Rectal smooth muscle tissue (tissue), 1 donor: Measurements from ENCODE around the gene DSCAML1.

Experiments used
- H3K27ac ChIP-seq: one replicate; pipeline ENCODE4 v1.7.0; 2013; ENCODE audit warnings: low read depth, low read length, inconsistent platforms
- H3K27me3 ChIP-seq: one replicate; pipeline ENCODE4 v1.7.0; 2013; ENCODE audit warnings: low read length; ENCODE audit not compliant: control insufficient read depth, insufficient read depth
- H3K36me3 ChIP-seq: one replicate; pipeline ENCODE4 v1.7.0; 2013; ENCODE audit warnings: low read length; ENCODE audit not compliant: control insufficient read depth, insufficient read depth
- H3K4me1 ChIP-seq: one replicate; pipeline ENCODE4 v1.7.0; 2013; ENCODE audit warnings: low read length; ENCODE audit not compliant: control insufficient read depth, insufficient read depth
- H3K4me3 ChIP-seq: one replicate; pipeline ENCODE4 v1.7.0; 2013; ENCODE audit warnings: low read length
- H3K9ac ChIP-seq: one replicate; pipeline ENCODE4 v1.7.0; 2013; ENCODE audit warnings: low read length

DSCAML1 gene, protein sequence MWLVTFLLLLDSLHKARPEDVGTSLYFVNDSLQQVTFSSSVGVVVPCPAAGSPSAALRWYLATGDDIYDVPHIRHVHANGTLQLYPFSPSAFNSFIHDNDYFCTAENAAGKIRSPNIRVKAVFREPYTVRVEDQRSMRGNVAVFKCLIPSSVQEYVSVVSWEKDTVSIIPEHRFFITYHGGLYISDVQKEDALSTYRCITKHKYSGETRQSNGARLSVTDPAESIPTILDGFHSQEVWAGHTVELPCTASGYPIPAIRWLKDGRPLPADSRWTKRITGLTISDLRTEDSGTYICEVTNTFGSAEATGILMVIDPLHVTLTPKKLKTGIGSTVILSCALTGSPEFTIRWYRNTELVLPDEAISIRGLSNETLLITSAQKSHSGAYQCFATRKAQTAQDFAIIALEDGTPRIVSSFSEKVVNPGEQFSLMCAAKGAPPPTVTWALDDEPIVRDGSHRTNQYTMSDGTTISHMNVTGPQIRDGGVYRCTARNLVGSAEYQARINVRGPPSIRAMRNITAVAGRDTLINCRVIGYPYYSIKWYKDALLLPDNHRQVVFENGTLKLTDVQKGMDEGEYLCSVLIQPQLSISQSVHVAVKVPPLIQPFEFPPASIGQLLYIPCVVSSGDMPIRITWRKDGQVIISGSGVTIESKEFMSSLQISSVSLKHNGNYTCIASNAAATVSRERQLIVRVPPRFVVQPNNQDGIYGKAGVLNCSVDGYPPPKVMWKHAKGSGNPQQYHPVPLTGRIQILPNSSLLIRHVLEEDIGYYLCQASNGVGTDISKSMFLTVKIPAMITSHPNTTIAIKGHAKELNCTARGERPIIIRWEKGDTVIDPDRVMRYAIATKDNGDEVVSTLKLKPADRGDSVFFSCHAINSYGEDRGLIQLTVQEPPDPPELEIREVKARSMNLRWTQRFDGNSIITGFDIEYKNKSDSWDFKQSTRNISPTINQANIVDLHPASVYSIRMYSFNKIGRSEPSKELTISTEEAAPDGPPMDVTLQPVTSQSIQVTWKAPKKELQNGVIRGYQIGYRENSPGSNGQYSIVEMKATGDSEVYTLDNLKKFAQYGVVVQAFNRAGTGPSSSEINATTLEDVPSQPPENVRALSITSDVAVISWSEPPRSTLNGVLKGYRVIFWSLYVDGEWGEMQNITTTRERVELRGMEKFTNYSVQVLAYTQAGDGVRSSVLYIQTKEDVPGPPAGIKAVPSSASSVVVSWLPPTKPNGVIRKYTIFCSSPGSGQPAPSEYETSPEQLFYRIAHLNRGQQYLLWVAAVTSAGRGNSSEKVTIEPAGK (N-terminal part only)

DNA sequence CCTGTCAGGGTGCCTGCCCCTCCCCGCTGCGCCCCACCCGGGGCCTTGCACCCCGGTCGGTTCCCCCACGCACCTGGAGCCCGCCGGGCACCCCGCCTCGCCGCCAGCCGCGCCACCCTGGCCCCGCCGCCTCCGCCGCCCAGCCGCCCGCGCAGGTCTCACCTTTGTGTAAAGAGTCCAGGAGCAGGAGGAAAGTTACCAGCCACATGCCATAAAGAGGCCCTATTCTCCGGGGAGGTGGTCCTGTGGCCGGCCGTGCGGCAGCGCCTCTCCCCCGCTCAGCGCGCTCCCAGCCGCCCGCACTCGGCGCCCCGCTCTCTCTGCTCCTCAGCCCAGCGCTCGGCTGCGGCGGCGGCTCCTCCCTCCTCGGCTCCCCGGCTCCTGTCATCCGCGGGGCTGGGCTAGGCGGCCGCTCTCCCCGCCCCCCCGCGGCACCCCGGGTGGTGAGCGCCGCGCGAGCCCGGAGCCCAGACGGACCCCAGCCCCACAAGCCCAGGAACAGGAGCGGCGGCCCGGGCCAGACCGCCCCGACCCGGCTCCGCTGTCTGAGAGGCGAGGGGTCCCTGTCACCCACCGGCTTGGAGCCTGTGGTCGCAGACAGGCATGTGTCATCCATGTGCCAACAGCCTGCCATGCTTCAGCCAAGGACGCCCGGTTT is at the start of gene DSCAML1:
Gene DSCAML1 (minus strand): TSS at position 345 of the 658 bp plus-strand sequence. CDS start 137 bp downstream, at position 208.
- peaks cover 6% of the 10 kb centered on the region for H3K4me1 ChIP-seq
- H3K36me3 ChIP-seq = no peaks in the 10 kb centered on the region
- no peak within 1 kb of the TSS for H3K27ac ChIP-seq
- peaks cover 21% of the 10 kb centered on the region for H3K27me3 ChIP-seq
- H3K9ac ChIP-seq = no peak within 1 kb of the TSS
- H3K4me3 ChIP-seq = peak within 1 kb of the TSS; percentile 58

DNA sequence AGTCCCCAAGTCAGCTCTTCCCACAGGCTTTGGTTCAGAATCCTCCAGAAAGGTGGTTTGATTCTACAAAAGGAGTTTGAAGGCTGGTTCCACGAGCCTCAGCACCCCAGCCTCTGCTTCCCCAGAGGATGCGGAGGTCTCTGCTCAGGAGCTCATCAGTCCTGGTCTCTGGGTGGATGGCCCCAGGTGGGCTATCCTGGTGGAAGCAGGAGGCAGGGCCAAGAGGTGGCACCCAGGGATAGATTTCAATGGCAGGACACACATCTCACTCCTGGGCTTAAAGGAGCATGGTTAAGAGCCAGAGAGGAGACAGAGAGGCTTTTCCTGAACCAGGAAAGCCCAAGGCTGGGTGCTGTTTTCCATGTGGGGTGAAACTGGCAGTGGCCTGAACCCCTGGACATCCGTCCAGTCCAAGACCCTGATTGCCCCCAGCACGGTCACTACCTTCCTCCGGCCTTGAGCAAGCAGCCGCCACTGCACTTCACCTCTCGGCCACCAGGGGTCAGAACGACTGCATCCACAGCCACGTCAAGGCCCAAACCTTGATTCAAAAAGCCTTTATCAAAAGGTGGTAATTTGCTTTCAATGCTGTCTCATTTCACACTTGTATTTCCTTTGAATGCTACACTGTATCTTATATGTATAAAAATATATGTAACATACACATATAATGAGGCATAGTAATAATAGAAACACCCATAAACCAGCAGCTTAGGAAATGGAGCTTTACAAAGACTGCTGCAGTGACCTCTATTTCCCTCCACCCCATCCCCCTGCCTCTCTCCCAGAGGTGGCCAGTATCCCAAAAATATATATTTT is 46.9 kb upstream of the DSCAML1 start:
- Histone ChIP-seq H3K4me3 (no peak overlapping the region), H3K27ac (no peak overlapping the region)

DNA sequence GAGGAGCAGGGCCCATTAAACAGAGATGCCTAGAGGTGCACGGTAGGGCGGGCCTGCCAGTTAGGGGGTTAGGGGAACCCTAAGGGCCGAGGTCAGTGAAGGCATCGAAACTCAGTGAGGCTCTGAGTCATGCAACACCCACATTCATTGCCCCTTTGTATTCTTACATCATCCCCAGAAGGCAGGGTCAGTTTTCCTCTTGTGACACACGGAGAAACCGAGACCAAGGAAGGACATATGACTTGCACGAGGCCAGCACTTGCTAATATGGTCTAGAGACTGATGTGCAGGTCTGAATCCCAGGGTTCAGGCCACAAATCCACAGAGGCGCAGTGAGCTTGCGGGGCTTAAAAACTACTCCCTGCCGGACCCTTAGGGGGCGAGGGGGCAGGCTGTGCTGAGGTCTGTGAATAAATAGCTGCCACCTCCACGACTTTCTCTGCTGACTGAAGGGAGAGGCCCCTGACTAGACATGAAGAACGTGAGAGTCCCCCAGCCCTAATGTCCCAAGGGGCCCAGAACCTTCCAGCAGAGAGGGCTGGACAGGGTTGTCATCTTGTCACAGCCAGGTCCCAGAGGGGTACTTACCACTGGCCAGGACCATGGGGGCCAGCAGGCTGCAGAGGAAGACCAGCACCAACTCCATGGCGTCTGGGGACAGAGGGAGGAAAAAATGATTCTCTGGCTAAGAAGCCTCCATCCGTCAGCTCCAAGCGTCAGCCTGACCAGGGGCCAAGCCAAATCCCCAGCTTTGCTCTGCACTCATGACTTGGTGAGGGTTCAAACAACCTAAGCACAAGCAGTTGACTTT is 45.3 kb upstream of the DSCAML1 start:
- Histone ChIP-seq H3K9ac (no peak overlapping the region), H3K36me3 (peaks cover 8% of the 10 kb centered on the region), H3K4me1 (peaks cover 4% of the 10 kb centered on the region), H3K27me3 (no peaks in the 10 kb centered on the region), H3K4me3 (no peak overlapping the region), H3K27ac (no peak overlapping the region)

More for the DNA sequence above, 46.9 kb upstream of the DSCAML1 start:
- H3K4me1 ChIP-seq = peaks cover 4% of the 10 kb centered on the region
- no peaks in the 10 kb centered on the region for H3K27me3 ChIP-seq
- H3K36me3 ChIP-seq = peaks cover 3% of the 10 kb centered on the region
- H3K9ac ChIP-seq = no peak overlapping the region

DNA sequence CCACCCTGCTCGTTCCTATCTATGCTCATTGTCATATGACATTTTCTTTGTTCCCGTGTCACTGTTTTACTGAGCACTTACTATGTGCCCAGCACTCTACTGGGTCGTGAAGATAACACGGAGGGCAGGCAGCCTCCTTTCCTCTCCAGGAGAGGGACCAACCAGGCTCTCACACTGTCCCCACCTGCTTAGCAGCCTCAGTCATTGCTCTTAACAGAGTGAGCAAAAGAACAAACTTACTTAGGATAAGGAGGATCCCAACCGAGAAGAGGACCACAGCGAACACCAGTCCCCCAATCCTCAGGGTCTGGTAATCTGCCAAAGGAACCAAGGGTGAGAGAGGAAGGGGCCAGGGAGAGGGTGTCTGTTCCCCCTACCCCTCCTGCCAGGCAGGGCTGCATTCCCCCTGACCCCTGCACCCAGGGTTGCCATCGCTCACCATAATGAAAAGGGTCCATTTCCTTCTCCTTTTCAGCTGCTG is 44.6 kb upstream of the DSCAML1 start:
- H3K9ac ChIP-seq = no peak overlapping the region
- no peak overlapping the region for H3K4me3 ChIP-seq
- H3K27me3 ChIP-seq = no peaks in the 10 kb centered on the region
- H3K4me1 ChIP-seq = peaks cover 4% of the 10 kb centered on the region
- H3K36me3 ChIP-seq = peaks cover 8% of the 10 kb centered on the region
- no peak overlapping the region for H3K27ac ChIP-seq

DNA sequence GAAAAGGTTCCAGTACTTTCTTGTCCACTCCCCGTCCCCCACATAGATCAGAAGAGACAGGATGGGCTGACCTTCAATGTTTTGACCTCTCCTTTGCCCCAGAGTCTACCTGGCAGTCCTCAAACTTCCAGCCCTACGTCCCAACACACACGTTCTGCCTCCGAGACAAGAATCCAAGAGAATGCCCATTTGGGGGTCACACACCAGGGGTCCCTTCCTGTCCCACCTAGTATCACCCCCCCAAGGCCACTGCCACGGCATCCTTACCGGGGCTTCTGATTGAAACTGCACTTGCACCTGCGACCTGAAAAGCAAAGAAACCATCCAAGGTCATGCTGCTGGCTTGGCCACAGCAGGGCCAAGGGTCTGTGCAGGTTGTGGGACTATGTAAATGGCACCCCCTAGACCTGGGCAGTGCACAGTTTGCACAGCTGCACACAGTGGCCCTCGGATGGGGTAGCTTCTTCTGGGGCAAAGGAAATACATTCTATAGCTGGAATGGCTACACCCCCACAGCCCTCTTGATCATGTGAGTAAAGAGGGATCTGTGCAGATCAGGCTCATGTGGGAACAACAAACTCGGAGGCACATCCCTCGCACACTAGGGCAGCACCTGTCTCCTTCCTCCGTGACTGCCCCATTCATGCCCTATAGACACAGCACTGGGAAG is 44.0 kb upstream of the DSCAML1 start:
- no peak overlapping the region for H3K27ac ChIP-seq

DNA sequence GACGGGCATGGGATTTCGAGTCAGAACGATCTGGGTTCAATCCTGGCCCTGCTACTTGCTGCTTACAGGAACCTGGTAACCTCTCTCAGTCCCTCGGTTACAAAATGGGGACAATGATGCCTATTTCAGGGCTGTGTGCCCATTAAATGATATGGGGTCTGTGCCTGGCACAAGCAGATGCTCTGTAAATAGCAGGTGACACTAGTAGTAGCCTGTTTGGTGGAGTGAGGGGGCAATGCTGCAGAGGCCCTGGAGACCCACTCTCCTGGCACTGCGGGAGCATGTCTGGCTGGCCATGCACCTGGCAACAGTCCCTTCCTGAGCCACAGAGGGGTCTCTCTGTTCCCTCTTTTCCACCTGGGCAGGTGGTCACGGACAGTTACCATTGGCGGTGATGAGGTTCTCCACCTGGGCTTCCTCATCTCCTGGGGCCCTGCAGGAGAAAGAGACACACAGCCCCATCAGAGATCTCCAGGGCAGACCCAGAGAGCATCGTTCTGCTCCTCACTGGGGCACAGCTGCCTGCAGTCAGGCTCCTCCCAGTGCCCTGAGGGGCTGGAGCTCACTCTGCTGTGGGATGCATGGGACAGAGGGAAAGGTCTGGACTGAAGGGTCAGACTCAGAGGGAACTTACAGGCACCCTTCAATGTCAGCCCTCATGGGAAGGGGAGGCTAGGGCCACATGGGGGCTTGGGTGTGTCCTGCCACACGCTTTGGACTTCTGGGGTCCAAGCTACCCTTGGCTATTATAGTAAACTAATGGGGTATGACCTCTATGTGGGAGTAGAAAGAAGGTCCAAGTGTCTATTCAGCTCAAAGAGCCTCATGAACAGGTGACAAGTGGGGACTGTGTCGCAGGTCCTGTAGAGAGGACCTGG is 43.2 kb upstream of the DSCAML1 start:
- no peak overlapping the region for H3K9ac ChIP-seq
- peaks cover 8% of the 10 kb centered on the region for H3K36me3 ChIP-seq
- H3K4me1 ChIP-seq = peaks cover 4% of the 10 kb centered on the region

More for the DNA sequence above, 44.0 kb upstream of the DSCAML1 start:
- peaks cover 8% of the 10 kb centered on the region for H3K36me3 ChIP-seq
- no peaks in the 10 kb centered on the region for H3K27me3 ChIP-seq
- H3K4me3 ChIP-seq = no peak overlapping the region
- H3K9ac ChIP-seq = no peak overlapping the region
- peaks cover 4% of the 10 kb centered on the region for H3K4me1 ChIP-seq

DNA sequence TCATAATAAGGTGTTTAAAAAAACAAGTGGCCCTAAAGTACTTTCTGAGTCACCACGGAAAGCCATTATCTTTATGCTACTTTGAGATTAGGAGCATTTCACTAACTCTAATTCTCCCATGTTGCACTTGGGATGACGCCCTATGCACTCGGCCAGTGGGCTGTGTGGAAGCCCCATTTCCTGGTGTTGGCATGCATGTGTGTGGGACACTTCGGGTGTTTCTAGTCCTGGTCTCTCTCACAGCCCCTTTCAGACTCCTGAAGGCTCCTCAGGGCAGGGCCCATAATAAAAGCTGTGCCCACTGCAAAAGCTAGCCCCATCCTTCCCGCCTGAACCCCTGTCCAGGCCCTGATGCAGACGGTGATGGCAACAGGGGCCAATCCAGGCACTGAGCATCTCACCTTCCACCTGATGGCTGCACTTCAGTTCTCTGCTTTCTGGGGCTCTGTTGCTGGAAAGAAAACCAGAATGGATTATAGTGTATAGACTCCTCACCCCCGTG is 42.4 kb upstream of the DSCAML1 start:
- H3K36me3 ChIP-seq = peaks cover 8% of the 10 kb centered on the region
- no peaks in the 10 kb centered on the region for H3K27me3 ChIP-seq
- peaks cover 4% of the 10 kb centered on the region for H3K4me1 ChIP-seq
- H3K4me3 ChIP-seq = no peak overlapping the region
- no peak overlapping the region for H3K9ac ChIP-seq
- no peak overlapping the region for H3K27ac ChIP-seq

More for the DNA sequence above, 43.2 kb upstream of the DSCAML1 start:
- no peak overlapping the region for H3K4me3 ChIP-seq
- no peaks in the 10 kb centered on the region for H3K27me3 ChIP-seq
- no peak overlapping the region for H3K27ac ChIP-seq

DNA sequence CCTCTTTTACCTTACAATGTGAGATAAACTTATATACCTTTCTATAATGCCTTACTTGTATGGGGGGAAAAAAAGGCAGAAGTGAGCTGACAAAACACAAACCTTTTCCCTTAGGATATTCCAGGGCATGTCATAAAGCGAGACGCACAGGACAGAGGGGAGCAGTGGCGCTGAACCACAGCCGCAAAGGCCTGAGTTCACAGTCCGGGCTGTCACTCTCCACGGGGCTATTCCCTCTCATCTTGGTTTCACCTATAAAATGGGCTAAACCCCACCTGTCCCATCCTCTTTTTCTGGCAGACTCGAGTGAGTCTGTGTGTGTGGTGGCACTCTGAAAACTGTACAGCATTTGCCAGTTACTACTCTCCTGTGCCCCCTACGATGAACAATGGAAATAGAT is 41.9 kb upstream of the DSCAML1 start:
- peaks cover 8% of the 10 kb centered on the region for H3K36me3 ChIP-seq
- H3K9ac ChIP-seq = no peak overlapping the region

DNA sequence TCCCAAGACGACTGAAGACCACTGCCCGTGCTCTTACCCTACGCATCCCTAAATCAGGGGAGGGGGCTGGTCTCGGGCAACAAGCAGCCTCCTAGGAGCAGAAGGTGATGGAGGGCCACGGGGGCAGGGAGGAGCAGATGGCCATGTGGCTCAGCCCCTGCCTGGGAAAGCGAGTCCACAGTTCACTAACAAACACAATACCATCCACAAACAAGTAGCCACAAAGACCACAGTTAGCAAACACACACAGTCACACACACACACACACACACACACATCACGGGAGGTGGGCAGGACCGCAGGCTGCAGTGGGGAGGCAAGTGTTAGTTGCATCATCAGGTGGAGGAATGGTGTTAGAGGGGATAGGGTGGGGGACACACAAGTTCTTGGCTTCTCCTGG is 40.8 kb upstream of the DSCAML1 start:
- no peak overlapping the region for H3K9ac ChIP-seq
- no peak overlapping the region for H3K27ac ChIP-seq
- no peaks in the 10 kb centered on the region for H3K4me1 ChIP-seq
- no peaks in the 10 kb centered on the region for H3K27me3 ChIP-seq
- H3K36me3 ChIP-seq = peaks cover 8% of the 10 kb centered on the region
- H3K4me3 ChIP-seq = no peak overlapping the region

More for the DNA sequence above, 41.9 kb upstream of the DSCAML1 start:
- Histone ChIP-seq H3K4me1 (peaks cover 3% of the 10 kb centered on the region), H3K4me3 (no peak overlapping the region), H3K27ac (no peak overlapping the region), H3K27me3 (no peaks in the 10 kb centered on the region)
